Omental fat pad (tissue), 4 donors: ENCODE results near the gene ATP5PD. TPM values are rescaled to one million over a fixed set of nuclear protein-coding genes. Genes with fewer than 3 reads are reported as not detected.

ENCODE experiments used
- ATAC-seq: fragments of 150-250 bp; one replicate; pipeline ENCODE4 v1.9.1; 2016; ENCODE audit warnings: mild to moderate bottlenecking, moderate library complexity; ENCODE audit not compliant: low FRiP score
- DNase-seq: peaks from one replicate; pipeline ENCODE4 v3.0.0-alpha.2; 2019; ENCODE audit warnings: low spot score
- CTCF ChIP-seq, 3 donors: fragments of 450-650 bp; IDR thresholded peaks; one replicate each; pipeline ENCODE4 v1.5.1; 2016 to 2017; ENCODE audit warnings: antibody characterized with exemption in 3 of 3, mild to moderate bottlenecking in 3 of 3, moderate library complexity in 2 of 3
- small RNA-seq: library from RNA; depleted of rRNA; stranded (forward); fragments of <200 nt; gene quantifications from one replicate; pipeline ENCODE3, GENCODE V24; 2016
- total RNA-seq, 4 donors: library from RNA; depleted of rRNA; stranded (reverse); fragments of >200 nt; gene quantifications; one replicate each; pipeline ENCODE4 v1.1.0, GENCODE V29; 2016

Gene ATP5PD
- total RNA-seq, 4 donors from 2014 or later: 159 to 394 (median 233) TPM

DNA sequence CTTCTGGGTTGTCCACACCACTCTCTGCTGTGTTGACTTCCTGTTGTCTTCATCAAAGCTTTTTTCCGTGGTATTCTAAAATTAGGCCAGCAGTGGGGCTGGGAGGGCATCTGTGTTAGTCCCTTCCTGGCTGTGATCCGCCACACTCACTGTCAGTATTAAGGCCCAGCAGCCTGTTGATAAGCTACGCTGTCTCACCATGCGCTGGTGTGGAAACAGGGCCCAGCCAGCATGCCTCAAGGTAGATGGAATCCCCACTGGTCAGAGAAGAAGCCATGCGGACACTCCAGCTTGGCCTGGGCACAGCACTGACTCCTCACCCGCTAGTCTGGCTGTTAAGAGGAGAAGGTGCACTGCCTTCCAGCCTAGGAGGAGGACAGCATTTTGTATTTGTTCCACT, 48.0 kb downstream of the ATP5PD start:
- TF ChIP-seq CTCF (IDR thresholded peaks at IDR 0.05): no peak
- ATAC-seq (no peak), DNase-seq (no peak)

DNA sequence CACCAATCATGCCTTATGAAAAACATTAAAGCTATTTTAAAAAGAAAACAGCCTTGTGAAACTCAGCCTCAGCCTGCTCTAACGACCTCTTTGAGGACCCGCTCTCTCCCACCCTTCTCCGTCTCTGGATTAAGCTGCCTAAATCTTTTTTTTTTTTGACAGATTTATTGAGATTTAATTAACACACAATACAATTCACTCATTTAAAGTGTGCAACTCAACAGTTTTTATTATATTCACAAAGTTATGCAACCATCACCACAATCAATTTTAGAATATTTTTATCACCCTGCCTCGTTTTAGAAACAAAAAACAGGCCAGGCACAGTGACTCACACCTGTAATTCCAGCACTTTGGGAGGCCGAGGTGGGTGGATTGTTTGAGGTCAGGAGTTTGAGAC, 50.9 kb downstream of the ATP5PD start:
- no peak for ATAC-seq
- DNase-seq: no peak
- TF ChIP-seq CTCF (IDR thresholded peaks at IDR 0.05): no peak

DNA sequence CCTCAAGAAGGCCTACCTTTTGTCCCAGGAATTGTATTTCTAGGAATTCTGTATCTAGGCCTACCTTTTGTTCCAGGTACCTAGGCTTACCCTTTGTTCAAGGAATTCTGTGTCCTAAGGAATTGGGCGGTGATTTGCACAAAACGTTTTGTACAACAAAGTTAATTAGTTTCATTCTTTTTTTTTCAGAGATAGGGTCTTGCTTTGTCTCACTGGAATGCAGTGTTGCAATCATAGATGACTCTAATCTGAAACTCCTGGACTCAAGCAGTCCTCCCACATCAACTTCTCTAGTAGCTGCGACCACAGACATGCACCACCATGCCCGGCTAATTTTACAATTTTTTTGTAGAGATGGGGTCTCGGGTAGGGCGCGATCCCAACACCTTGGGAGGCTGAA, 52.3 kb downstream of the ATP5PD start:
- DNase-seq (no peak), ATAC-seq (no peak)
- no peak for TF ChIP-seq CTCF (IDR thresholded peaks at IDR 0.05)

DNA sequence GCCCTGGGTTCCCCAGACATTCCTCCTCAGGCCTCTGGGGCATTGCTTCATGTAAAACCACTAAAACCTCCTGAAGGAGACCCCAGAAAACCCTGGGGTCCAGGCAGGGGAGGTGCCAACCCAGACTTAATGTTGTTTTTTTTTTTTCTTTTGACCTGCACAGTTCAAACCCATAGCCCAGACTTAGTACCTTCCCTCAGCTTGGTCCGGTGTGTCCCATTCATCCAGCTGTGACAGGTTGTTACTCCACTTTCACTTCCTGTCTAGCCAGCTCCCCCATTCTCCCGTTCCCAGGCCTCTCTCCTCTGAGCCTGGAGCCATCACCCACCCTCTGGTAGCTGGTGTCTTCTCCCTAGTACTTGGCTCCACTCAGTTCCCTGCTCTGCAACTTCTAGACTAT, 54.5 kb downstream of the ATP5PD start:
- no peak for TF ChIP-seq CTCF (IDR thresholded peaks at IDR 0.05)
- DNase-seq: no peak
- no peak for ATAC-seq

GRCh38 chr17:74990581-74991105, 56.1 kb downstream of the ATP5PD start:
- no peak for DNase-seq
- ATAC-seq: no peak
- TF ChIP-seq CTCF (IDR thresholded peaks at IDR 0.05): no peak

Small RNA genes within 50 kb of the gene (small RNA-seq; reads per million reads assigned to genes)
- gene AC111186.1 (not detected), gene RF00019 (not detected), gene RN7SL573P (not detected), gene RNU6-362P (not detected)

Other genes starting within 250 kb of the ATP5PD start
- gene GRIN2C, start 187.1 kb downstream of the ATP5PD start, total RNA-seq: 1 to 10 TPM in 3 of 4 donors, not detected in 1; 1.0 to 4.7 (median 1.6) TPM
- gene FDXR, start 174.0 kb downstream of the ATP5PD start, total RNA-seq: 1 to 10 TPM; 4.4 to 5.7 (median 5.2) TPM
- gene FADS6, start 153.3 kb downstream of the ATP5PD start, total RNA-seq: not detected
- gene USH1G, start 123.7 kb downstream of the ATP5PD start, total RNA-seq: not detected
- not detected for gene OTOP2, start 122.7 kb downstream of the ATP5PD start, total RNA-seq
- gene OTOP3, start 111.1 kb downstream of the ATP5PD start, total RNA-seq: not detected
- 10 to 100 TPM in 1 of 4 donors, 1 to 10 TPM in 3; 4.0 to 24.1 (median 6.1) TPM for gene HID1, start 74.2 kb downstream of the ATP5PD start, total RNA-seq
- 10 to 100 TPM in 2 of 4 donors, 1 to 10 TPM in 2; 8.5 to 23.2 (median 10.1) TPM for gene CDR2L, start 59.3 kb downstream of the ATP5PD start, total RNA-seq
- gene MRPL58, start 34.3 kb downstream of the ATP5PD start, total RNA-seq: 10 to 100 TPM; 28.0 to 48.5 (median 42.6) TPM
- 10 to 100 TPM; 23.6 to 46.1 (median 34.6) TPM for gene KCTD2, start 256 bp upstream of the ATP5PD start, total RNA-seq
- gene SLC16A5, start 41.0 kb upstream of the ATP5PD start, total RNA-seq: 10 to 100 TPM; 12.0 to 22.7 (median 16.4) TPM
- gene ARMC7, start 63.0 kb upstream of the ATP5PD start, total RNA-seq: 1 to 10 TPM; 3.1 to 7.7 (median 4.9) TPM
- 100 to 1,000 TPM in 1 of 4 donors, 10 to 100 TPM in 3; 56.0 to 101 (median 68.6) TPM for gene NT5C, start 84.8 kb upstream of the ATP5PD start, total RNA-seq
- gene JPT1, start 107.5 kb upstream of the ATP5PD start, total RNA-seq: 10 to 100 TPM; 18.8 to 45.9 (median 31.7) TPM
- gene SUMO2, start 136.0 kb upstream of the ATP5PD start, total RNA-seq: 10 to 100 TPM; 53.3 to 62.9 (median 60.1) TPM
- gene NUP85, start 158.7 kb upstream of the ATP5PD start, total RNA-seq: 10 to 100 TPM; 17.4 to 51.2 (median 34.8) TPM
- 10 to 100 TPM; 22.3 to 36.3 (median 30.5) TPM for gene GGA3, start 214.6 kb upstream of the ATP5PD start, total RNA-seq
- gene MRPS7, start 214.9 kb upstream of the ATP5PD start, total RNA-seq: 10 to 100 TPM; 27.1 to 48.3 (median 38.4) TPM
- 10 to 100 TPM; 22.9 to 30.3 (median 24.3) TPM for gene MIF4GD, start 224.3 kb upstream of the ATP5PD start, total RNA-seq
- gene SLC25A19, start 242.5 kb upstream of the ATP5PD start, total RNA-seq: 10 to 100 TPM; 14.2 to 30.4 (median 19.5) TPM